PC-9 (cell line): Measurements from ENCODE around the gene ESRP2.

ENCODE experiments used
- CTCF ChIP-seq: fragments of 200-600 bp; sonication (generic); conservative IDR thresholded peaks from 2 replicates; pipeline ENCODE4 v1.6.1; 2017; ENCODE audit warnings: mixed run types, antibody characterized with exemption, mild to moderate bottlenecking, moderate library complexity
- EZH2 ChIP-seq: fragments of 200-600 bp; sonication (generic); IDR thresholded peaks from 2 replicates; pipeline ENCODE4 v1.8.0; 2017; ENCODE audit warnings: antibody characterized with exemption, low read depth

GRCh38 chr16:68227183-68227793 lies 8.6 kb downstream of the ESRP2 start:
- TF ChIP-seq CTCF (no peak), EZH2 (no peak)
